Smooth muscle cell (in vitro differentiated cells): ENCODE data around the gene RPL31. TPM values are rescaled to one million over a fixed set of nuclear protein-coding genes. Genes with fewer than 3 reads are reported as not detected.

ENCODE experiments used
- DNase-seq: peaks from one replicate; lab custom pipeline; 2025; ENCODE audit not compliant: unreplicated experiment; lab: John Stamatoyannopoulos, UW
- H2AFZ ChIP-seq: fragments of 200-600 bp; sonication (generic); 2 replicates; pipeline ENCODE4 v1.6.0; 2016; ENCODE audit warnings: antibody characterized with exemption, low read depth, mild to moderate bottlenecking
- H3F3A ChIP-seq: fragments of 200-600 bp; sonication (generic); 2 replicates; pipeline ENCODE4 v1.6.0; 2017; ENCODE audit warnings: antibody characterized with exemption, low read depth
- H3K27ac ChIP-seq: fragments of 200-600 bp; sonication (generic); 2 replicates; pipeline ENCODE4 v1.5.1; 2016; ENCODE audit warnings: low read depth, mild to moderate bottlenecking
- H3K27me3 ChIP-seq: fragments of 200-600 bp; sonication (generic); 2 replicates; pipeline ENCODE4 v1.6.1; 2016; ENCODE audit warnings: low read depth, mild to moderate bottlenecking
- H3K36me3 ChIP-seq: fragments of 200-600 bp; sonication (generic); 2 replicates; pipeline ENCODE4 v1.5.1; 2016; ENCODE audit warnings: low read depth
- H3K4me1 ChIP-seq: fragments of 200-600 bp; sonication (generic); 2 replicates; pipeline ENCODE4 v1.5.1; 2016; ENCODE audit warnings: low read depth
- H3K4me2 ChIP-seq: fragments of 200-600 bp; sonication (generic); 2 replicates; pipeline ENCODE4 v1.6.0; 2016; ENCODE audit warnings: mild to moderate bottlenecking
- H3K4me3 ChIP-seq: fragments of 200-600 bp; sonication (generic); 2 replicates; pipeline ENCODE4 v1.5.1; 2016; ENCODE audit warnings: mild to moderate bottlenecking
- H3K79me2 ChIP-seq: fragments of 200-600 bp; sonication (generic); 2 replicates; pipeline ENCODE4 v1.6.0; 2016; ENCODE audit warnings: low read depth, mild to moderate bottlenecking
- H3K9ac ChIP-seq: fragments of 200-600 bp; sonication (generic); 2 replicates; pipeline ENCODE4 v1.6.0; 2016; ENCODE audit warnings: low read depth
- H3K9me3 ChIP-seq: fragments of 200-600 bp; sonication (generic); replicated peaks from 2 replicates; pipeline ENCODE4 v1.5.1; 2016; ENCODE audit warnings: low read depth
- H4K20me1 ChIP-seq: fragments of 200-600 bp; sonication (generic); 2 replicates; pipeline ENCODE4 v1.6.0; 2016; ENCODE audit warnings: low read depth
- WGBS: methylation state at CpG from one replicate; pipeline ENCODE4 v1.1.7; 2016; ENCODE audit warnings: low lambda C conversion rate; 5-methylcytosine and 5-hydroxymethylcytosine counted together
- polyA plus RNA-seq: library from polyadenylated mRNA; unstranded; fragments of >200 nt; fragmentation: Nextera tagmentation; extraction: Ambion mirVana; gene quantifications from 2 replicates; pipeline ENCODE4 v1.2.1, GENCODE V29; 2016
- total RNA-seq: library from RNA; depleted of rRNA; stranded (reverse); fragments of >200 nt; gene quantifications from 2 replicates; pipeline ENCODE4 v1.2.3, GENCODE V29; 2014
- TF ChIP-seq, protein P1 (sequence below): fragments of 200-600 bp; sonication (generic); IDR thresholded peaks from 2 replicates; pipeline ENCODE4 v1.5.1; 2017; ENCODE audit warnings: borderline replicate concordance, mild to moderate bottlenecking, antibody characterized with exemption; ENCODE audit not compliant: insufficient read depth, poor library complexity, severe bottlenecking

The RPL31 gene
- total and polyA plus RNA-seq, 2 experiments from 2014 or later, result 1,320 to 1,508 TPM

DNA sequence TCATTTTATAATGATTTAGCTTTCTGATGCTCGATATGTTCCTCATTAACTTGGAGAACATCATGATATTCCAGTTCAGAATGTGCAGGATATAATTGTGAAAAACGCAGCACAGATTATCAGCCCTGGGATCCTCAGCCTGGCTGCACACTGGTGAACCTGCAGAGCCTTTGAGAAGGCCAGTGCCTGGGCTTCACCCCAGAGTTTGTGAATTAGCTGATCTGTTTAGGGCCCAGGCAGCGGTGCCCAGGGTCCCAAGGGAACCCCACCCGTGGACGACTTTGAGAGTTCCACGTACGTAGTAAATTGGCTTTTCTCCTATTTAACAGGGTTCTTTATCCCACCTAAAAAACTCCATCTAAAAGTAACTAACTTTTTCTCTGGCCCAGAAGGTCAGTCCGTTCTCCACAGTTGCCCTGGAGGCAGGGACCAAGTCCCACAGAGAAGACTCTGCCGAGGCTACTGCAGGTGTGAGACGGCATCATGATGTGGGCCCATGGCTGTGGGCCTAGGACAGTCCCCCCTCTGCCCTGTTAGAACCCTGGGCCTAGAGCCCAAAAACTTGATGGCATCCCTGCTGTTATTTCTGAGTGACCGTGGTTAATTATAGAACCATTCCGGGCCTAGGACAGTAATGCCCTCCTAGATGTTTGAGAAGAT is 39.6 kb upstream of the RPL31 start:
- Histone ChIP-seq H3K4me2 (no peak overlapping the region), H3K36me3 (no peaks in the 10 kb centered on the region), H3F3A (no peaks in the 10 kb centered on the region), H3K4me3 (no peak overlapping the region), H3K27ac (no peak overlapping the region), H3K9ac (no peak overlapping the region), H3K4me1 (no peaks in the 10 kb centered on the region), H3K27me3 (no peaks in the 10 kb centered on the region), H4K20me1 (no peaks in the 10 kb centered on the region), H2AFZ (no peak overlapping the region), H3K79me2 (no peaks in the 10 kb centered on the region), H3K9me3 (no peaks in the 10 kb centered on the region)
- TF ChIP-seq, protein P1, sequence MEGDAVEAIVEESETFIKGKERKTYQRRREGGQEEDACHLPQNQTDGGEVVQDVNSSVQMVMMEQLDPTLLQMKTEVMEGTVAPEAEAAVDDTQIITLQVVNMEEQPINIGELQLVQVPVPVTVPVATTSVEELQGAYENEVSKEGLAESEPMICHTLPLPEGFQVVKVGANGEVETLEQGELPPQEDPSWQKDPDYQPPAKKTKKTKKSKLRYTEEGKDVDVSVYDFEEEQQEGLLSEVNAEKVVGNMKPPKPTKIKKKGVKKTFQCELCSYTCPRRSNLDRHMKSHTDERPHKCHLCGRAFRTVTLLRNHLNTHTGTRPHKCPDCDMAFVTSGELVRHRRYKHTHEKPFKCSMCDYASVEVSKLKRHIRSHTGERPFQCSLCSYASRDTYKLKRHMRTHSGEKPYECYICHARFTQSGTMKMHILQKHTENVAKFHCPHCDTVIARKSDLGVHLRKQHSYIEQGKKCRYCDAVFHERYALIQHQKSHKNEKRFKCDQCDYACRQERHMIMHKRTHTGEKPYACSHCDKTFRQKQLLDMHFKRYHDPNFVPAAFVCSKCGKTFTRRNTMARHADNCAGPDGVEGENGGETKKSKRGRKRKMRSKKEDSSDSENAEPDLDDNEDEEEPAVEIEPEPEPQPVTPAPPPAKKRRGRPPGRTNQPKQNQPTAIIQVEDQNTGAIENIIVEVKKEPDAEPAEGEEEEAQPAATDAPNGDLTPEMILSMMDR, result no peak
- 96% methylated on average over 12 of the region's 12 CpGs for WGBS
- no peak for DNase-seq

DNA sequence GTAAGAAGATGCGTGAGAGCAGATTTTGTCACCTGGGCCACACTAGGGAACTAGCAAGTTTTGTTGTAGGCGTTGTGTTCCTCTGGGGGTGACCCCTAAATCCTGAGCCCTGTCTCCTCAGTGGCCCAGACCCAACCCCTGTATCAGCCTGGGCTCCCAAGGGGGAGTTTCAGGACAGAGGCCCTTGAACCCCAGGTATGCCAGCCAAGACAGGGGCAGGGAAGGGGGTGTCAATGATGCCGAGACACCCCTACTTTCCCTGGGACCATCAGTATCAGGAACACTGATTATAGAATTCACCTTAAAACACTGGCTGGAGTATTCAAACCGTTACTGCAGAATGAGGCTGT is 39.1 kb upstream of the RPL31 start:
- H3K9me3 ChIP-seq, result no peaks in the 10 kb centered on the region
- H3K27ac ChIP-seq, result no peak overlapping the region
- no peaks in the 10 kb centered on the region for H4K20me1 ChIP-seq
- H3K79me2 ChIP-seq, result no peaks in the 10 kb centered on the region
- no peak overlapping the region for H3K4me3 ChIP-seq
- H3K9ac ChIP-seq, result no peak overlapping the region
- H2AFZ ChIP-seq, result no peak overlapping the region
- H3F3A ChIP-seq, result no peaks in the 10 kb centered on the region
- H3K36me3 ChIP-seq, result no peaks in the 10 kb centered on the region
- no peak overlapping the region for H3K4me2 ChIP-seq
- TF ChIP-seq, protein P1, result no peak
- WGBS, result 98% methylated on average over 4 of the region's 4 CpGs
- H3K27me3 ChIP-seq, result no peaks in the 10 kb centered on the region
- no peak for DNase-seq
- no peaks in the 10 kb centered on the region for H3K4me1 ChIP-seq

DNA sequence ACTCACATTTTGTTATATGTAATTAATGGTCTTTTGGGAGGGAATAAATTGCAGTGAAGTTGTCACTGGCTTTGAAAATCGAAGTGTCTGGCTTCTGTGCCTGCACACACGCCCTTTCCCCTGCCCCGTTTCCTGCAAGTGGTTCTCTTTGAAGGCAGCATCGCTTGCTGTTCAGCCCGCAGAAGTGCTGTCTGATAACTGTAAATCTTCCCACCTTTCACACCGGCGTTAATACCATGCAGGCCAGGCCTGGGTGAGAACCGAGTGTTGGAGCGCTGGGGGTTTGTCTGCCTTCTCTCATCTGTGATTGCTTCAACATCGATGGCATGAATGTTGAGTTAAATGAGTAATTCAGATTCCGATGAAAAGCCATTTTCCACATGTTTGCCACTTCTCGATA is 37.9 kb upstream of the RPL31 start:
- Histone ChIP-seq H3K79me2 (no peaks in the 10 kb centered on the region), H3K9ac (no peak overlapping the region), H3K4me1 (no peaks in the 10 kb centered on the region), H3K27ac (no peak overlapping the region), H3K27me3 (no peaks in the 10 kb centered on the region), H3K36me3 (no peaks in the 10 kb centered on the region), H4K20me1 (no peaks in the 10 kb centered on the region), H3K4me3 (no peak overlapping the region), H3K4me2 (no peak overlapping the region), H3F3A (no peaks in the 10 kb centered on the region), H2AFZ (no peak overlapping the region), H3K9me3 (no peaks in the 10 kb centered on the region)
- WGBS, result 88% methylated on average over 12 of the region's 12 CpGs
- DNase-seq, result no peak
- TF ChIP-seq, protein P1, result no peak

DNA sequence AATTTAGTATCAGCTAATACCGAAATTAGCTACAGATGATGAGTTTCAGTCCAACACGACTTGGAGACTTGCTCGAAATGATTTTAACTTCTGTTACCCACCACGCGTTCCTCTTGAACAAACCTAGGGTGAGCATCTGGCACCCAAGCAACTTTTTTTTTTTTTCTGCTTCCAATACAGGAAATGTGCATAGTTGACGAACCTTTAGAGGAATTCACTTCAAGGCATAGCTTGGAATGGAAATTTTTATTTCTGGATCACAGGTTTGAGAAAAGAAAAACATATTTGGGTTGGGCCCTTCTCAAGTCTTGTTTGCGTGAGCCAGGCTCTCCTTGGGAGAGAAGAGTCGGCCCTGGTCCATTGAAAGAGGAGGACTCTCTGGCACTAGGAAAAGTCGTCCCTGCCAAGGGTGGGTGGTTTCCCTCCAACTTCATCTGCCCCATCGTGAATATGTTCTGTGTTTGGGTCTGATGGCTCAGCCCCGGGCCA is 37.4 kb upstream of the RPL31 start:
- no peak for DNase-seq
- Histone ChIP-seq H3K4me1 (no peaks in the 10 kb centered on the region), H3K4me2 (no peak overlapping the region), H3K36me3 (no peaks in the 10 kb centered on the region), H3K9me3 (no peaks in the 10 kb centered on the region), H3K27ac (no peak overlapping the region), H3K27me3 (no peaks in the 10 kb centered on the region), H4K20me1 (no peaks in the 10 kb centered on the region), H3K9ac (no peak overlapping the region), H3F3A (no peaks in the 10 kb centered on the region), H3K79me2 (no peaks in the 10 kb centered on the region), H3K4me3 (no peak overlapping the region), H2AFZ (no peak overlapping the region)
- TF ChIP-seq, protein P1, result no peak
- 92% methylated on average over 11 of the region's 11 CpGs for WGBS
